ENCODE measurements around the gene LYZL4.

Gene LYZL4

DNA sequence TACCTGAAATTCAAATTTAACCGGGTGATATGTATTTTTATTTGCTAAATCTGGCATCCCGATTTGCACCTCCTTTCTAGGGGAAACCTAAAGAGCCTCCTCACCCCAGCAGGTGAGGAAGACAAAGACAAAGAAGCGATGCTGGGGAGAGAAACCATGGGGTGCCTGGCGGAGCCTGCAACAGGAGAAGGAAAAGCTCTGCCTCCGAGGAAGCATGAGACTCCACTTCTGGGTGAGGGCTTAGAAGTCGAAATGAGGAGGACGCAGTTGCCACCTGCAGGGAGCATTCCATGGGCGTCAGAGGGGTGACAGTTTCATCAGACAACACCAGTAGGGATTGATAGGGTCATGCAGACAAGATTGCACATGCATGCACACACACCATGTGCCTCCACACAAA lies 30.5 kb upstream of the LYZL4 start:
- in situ Hi-C loops (cut with MboI; ENCODE audit: low sequenced_read_pairs, unreplicated experiment) = loop anchor here (25.0 kb wide), 2 partner anchors 329 to 529 kb away; no protein-coding TSS in a partner anchor
- DNase-seq (ENCODE audit: low spot score) = no peak
- TF ChIP-seq CTCF (IDR thresholded peaks at IDR 0.05; ENCODE audit: borderline replicate concordance, control extremely low read depth, extremely low read depth, insufficient read depth, missing control alignments) = no peak

- in situ Hi-C loops (cut with MboI; ENCODE audit: low sequenced_read_pairs, unreplicated experiment) = loop anchor here (5.0 to 25.0 kb wide), 3 partner anchors 192 to 527 kb away; no protein-coding TSS in a partner anchor
- no peak for DNase-seq (ENCODE audit: low spot score)
- TF ChIP-seq CTCF (IDR thresholded peaks at IDR 0.05; ENCODE audit: borderline replicate concordance, control extremely low read depth, extremely low read depth, insufficient read depth, missing control alignments) = no peak
Measured at GRCh38 chr3:42439261-42440115, 29.1 kb upstream of the LYZL4 start.

GRCh38 chr3:42438758-42439157 lies 28.3 kb upstream of the LYZL4 start:
- in situ Hi-C loops (cut with MboI; ENCODE audit: low sequenced_read_pairs, unreplicated experiment) = loop anchor here (5.0 to 25.0 kb wide), 3 partner anchors 191 to 526 kb away; no protein-coding TSS in a partner anchor
- TF ChIP-seq CTCF (IDR thresholded peaks at IDR 0.05; ENCODE audit: borderline replicate concordance, control extremely low read depth, extremely low read depth, insufficient read depth, missing control alignments) = no peak
- DNase-seq (ENCODE audit: low spot score) = no peak

- no peak for DNase-seq (ENCODE audit: low spot score)
- no peak for TF ChIP-seq CTCF (IDR thresholded peaks at IDR 0.05; ENCODE audit: borderline replicate concordance, control extremely low read depth, extremely low read depth, insufficient read depth, missing control alignments)
- in situ Hi-C loops (cut with MboI; ENCODE audit: low sequenced_read_pairs, unreplicated experiment) = loop anchor here (5.0 to 25.0 kb wide), 3 partner anchors 191 to 526 kb away; no protein-coding TSS in a partner anchor
Measured at GRCh38 chr3:42438193-42438592, 27.8 kb upstream of the LYZL4 start.

DNA sequence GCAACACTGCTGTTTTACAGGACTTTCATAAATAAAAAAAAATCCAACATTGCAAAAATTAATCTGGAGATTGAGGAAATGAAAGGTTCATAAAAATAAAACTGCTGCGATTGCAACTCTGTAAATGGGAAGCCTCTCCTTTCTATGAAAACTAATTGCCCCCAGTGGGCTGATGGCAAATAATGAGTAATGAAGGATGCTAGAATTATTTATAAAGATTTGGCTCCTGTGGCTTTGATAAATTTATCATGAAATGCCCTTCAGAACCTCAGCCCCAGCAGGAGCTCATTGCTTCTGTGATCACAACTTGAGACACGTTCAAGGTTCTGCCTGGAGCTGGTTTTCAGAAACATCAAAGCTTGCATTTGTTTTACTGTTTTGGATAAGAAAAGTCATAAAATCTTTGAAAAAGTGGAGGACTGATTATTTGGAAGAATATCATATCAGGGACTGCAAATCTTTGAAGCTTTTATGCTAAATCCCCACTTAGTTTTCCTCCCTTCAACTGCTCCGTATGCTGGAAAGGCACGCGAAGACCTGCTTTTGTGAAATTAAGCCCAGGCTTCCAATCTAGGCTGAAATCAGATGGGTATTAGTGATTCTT lies 24.5 kb upstream of the LYZL4 start:
- no peak for TF ChIP-seq CTCF (IDR thresholded peaks at IDR 0.05; ENCODE audit: borderline replicate concordance, control extremely low read depth, extremely low read depth, insufficient read depth, missing control alignments)
- in situ Hi-C loops (cut with MboI; ENCODE audit: low sequenced_read_pairs, unreplicated experiment) = loop anchor here (5.0 to 25.0 kb wide), 3 partner anchors 188 to 523 kb away; no protein-coding TSS in a partner anchor
- DNase-seq (ENCODE audit: low spot score) = no peak

- DNase-seq (ENCODE audit: low spot score) = no peak
- TF ChIP-seq CTCF (IDR thresholded peaks at IDR 0.05; ENCODE audit: borderline replicate concordance, control extremely low read depth, extremely low read depth, insufficient read depth, missing control alignments) = no peak
- in situ Hi-C loops (cut with MboI; ENCODE audit: low sequenced_read_pairs, unreplicated experiment) = loop anchor here (25.0 kb wide), 2 partner anchors 320 to 520 kb away; no protein-coding TSS in a partner anchor
Measured at GRCh38 chr3:42432485-42432884, 22.1 kb upstream of the LYZL4 start.

Measured in GM13976 (cell line).